GM21737 (cell line): ENCODE data around the gene SMIM32.

ENCODE experiments used
- ATAC-seq: cut with Tn5 transposase; IDR thresholded peaks from one replicate; pipeline ENCODE4 v1.9.1; 2021; ENCODE audit warnings: mild to moderate bottlenecking, moderate library complexity; ENCODE audit not compliant: unreplicated experiment

The SMIM32 gene

GRCh38 chr5:136190091-136190720 lies 2.8 kb downstream of the SMIM32 start:
- no peak for ATAC-seq

GRCh38 chr5:136188859-136189258 lies 4.1 kb downstream of the SMIM32 start:
- ATAC-seq: no peak

GRCh38 chr5:136186796-136187195 lies 6.2 kb downstream of the SMIM32 start:
- ATAC-seq: no peak

DNA sequence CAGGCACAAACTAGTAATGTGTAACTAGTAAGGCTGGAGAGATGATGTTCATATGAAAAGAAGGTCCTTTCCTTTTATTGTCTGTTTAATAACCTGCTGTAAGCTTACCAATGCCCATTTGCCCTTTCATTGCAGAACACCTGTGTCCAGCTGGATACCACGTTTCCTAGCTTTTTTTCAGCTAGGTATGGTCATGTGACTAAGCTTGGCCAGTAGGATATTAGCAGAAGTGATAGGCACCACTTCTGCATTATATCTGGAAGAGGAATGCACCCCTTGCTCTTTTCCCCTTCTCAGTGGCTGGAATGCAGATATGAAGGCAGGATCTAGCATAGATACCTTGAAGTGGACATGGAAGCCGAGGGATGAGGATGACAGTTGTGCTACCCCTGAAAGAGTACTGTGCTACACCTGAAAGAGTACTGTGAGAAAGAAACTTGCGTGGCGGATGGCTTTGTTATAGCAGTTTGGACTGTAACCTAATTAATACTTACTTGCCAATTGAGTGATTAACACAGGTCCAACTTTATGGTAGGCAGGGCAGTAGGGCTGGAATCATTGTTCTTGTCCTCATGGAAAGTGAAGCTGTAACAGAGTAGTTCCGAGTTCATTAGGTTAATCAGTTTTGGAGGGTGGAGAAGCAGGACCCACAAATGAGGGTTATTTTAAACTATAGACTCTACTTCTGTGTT lies 6.8 kb downstream of the SMIM32 start:
- ATAC-seq: no peak

GRCh38 chr5:136182618-136183017 lies 10.3 kb downstream of the SMIM32 start:
- no peak for ATAC-seq

- no peak for ATAC-seq
Observed at GRCh38 chr5:136174021-136174659, 18.8 kb downstream of the SMIM32 start.

- no peak for ATAC-seq
Observed at GRCh38 chr5:136169218-136169617, 23.7 kb downstream of the SMIM32 start.

DNA sequence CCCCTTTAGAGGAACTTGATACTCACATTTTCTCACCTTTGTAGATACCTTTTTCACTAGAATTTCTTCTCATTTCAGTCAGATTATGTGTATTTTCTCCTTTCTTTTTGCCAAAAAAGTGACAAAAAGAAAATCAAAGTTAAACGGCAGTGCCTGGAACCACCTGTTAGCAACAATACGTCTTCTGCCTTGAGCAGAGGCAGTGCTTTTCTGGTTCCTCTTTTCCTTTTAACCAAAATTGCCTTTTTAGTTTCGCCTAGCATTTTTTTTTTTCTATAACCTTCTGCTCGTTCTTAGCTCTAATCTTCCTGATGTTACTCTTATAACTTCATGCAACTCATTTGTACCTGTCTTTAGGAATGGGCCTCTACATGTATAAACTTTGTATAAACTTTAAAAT lies 26.1 kb downstream of the SMIM32 start:
- ATAC-seq: peak; percentile 61

- no peak for ATAC-seq
Observed at GRCh38 chr5:136164226-136164625, 28.7 kb downstream of the SMIM32 start.

DNA sequence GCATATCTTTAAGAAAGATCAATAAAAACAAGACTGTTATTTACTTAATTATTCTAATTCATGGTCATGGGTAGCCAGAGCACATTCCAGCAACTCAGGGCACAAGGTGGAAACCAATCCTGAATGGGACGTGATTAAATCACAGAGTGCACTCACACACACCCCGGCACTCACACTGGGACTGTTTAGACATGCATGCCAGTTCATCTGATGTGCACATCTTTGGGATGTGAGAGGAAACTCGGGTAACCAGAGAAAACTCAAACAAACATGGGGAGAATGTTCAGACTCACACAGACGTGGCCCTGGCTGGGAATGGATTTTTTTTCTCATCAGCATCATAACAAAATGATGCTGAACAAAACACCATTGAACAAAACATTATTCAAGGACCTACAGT lies 31.0 kb downstream of the SMIM32 start:
- no peak for ATAC-seq

- no peak for ATAC-seq
Observed at GRCh38 chr5:136159457-136159856, 33.5 kb downstream of the SMIM32 start.

GRCh38 chr5:136157514-136157913 lies 35.4 kb downstream of the SMIM32 start:
- ATAC-seq: no peak

DNA sequence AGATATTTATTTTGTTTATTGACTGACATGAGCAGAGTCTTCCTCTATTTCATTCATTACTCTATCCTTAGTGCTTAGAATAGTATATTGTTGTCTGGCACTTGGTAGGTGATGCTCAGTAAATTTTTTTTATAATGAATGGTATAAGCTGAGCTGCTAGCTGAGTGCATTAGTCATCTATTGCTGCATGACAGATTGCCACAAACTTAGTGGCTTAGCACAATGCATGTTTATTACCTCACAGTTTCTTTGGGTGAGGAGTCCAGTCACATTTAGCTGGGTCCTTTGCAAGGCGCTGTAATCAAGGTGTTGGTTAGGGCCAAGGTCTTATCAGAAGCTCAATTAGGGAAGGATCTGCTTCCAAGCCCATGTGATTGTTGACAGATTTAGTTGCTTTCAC lies 37.2 kb downstream of the SMIM32 start:
- no peak for ATAC-seq

- no peak for ATAC-seq
Observed at GRCh38 chr5:136155078-136155477, 37.9 kb downstream of the SMIM32 start.

- ATAC-seq: no peak
Observed at GRCh38 chr5:136153581-136154236, 39.3 kb downstream of the SMIM32 start.

DNA sequence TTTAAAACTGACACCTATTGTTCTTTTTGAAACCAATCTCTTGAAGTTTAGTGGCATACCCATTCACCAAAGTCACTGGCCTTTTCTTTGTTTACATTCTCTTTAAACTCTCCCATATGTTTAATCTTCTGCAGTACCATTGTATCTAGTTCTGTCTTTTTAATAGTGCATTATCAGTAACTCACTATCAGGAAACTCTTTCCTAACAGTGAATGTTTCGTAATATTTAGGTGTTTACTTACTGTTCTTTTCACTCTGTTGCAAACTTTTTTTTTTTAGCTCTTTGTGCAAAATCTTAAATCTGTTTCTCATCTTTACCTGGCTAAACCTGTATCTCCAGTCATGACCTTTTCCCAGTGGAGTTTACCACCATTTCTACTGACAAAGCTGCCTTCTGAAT lies 43.1 kb downstream of the SMIM32 start:
- no peak for ATAC-seq

DNA sequence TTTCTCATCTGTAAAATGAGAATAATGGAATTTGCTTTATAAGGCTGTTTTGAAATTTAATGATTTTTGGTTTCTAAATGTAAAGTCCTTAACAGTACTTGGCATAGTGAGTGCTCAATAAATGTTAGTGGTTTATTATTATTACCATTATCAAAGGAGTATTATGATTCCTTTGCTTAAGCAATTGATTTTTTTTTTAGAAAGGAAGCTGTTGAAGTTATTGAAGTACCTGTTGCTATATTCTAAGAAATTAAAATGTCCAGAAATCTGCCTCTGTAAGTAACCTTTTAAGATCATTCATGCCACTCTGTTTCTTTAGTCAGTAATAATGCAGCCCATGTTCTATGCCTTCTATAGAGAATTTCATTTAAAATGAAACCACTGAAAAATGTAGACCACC lies 45.3 kb downstream of the SMIM32 start:
- no peak for ATAC-seq

GRCh38 chr5:136146201-136146600 lies 46.8 kb downstream of the SMIM32 start:
- ATAC-seq: no peak

- peak; percentile 43 for ATAC-seq
Observed at GRCh38 chr5:136145030-136145429, 47.9 kb downstream of the SMIM32 start.

DNA sequence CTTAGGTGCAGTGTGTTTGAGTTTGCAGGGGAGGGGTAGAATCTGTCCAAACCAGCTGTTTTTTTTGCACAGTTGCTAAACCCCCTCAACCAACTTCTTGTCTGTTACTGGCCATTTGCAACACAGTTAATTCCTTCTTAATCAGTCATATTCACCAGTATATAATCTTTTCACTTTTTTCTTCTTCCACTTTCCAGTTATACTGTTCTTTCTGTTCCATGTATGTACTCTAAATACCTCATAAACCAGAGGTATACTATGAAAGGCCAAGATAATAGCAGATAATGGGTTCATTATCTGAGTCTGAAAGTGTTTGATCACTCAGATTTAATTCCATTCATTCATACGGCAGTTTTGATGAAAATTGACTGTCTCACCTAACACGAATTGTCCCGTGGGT lies 49.2 kb downstream of the SMIM32 start:
- no peak for ATAC-seq

- ATAC-seq: no peak
Observed at GRCh38 chr5:136143312-136143711, 49.6 kb downstream of the SMIM32 start.

DNA sequence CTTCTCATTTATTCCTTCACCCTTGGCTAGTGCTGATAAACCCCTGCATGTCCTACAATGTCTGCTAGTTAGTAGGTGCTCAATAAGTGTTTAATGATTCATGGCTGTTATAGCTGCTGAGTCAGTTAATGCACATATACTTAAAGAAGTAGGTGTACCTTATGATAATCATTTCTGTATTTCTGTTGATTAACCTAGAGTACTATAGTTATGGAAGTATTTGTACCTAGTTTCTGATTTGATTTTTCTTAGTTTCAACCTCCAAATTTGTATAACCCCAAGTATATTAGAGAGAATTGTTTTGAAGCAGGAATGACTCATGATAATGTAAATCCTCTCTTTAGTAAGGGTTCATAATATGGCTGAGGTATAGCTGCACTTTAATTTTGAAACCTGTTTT lies 51.4 kb downstream of the SMIM32 start:
- ATAC-seq: peak; percentile 79
